GM13977 (cell line): Measurements from ENCODE around the gene JADE1.

ENCODE experiments used
- DNase-seq: peaks from one replicate; pipeline ENCODE4 v3.0.0; 2012; ENCODE audit warnings: low spot score
- CTCF ChIP-seq: IDR thresholded peaks from 2 replicates; pipeline ENCODE4 v1.5.1; 2012; ENCODE audit warnings: mild to moderate bottlenecking, control low read depth; ENCODE audit not compliant: insufficient read depth; ENCODE audit errors: extremely low read depth, missing control alignments
- in situ Hi-C: fragments of 300-500 bp; cut with MboI; formaldehyde crosslinking; loops from one replicate; pipeline ENCODE4 v1.12.0; 2022; ENCODE audit warnings: low sequenced_read_pairs, low pct_unique_long_range_greater_than_20kb, mixed read lengths, inconsistent platforms; ENCODE audit not compliant: unreplicated experiment

The JADE1 gene

GRCh38 chr4:128809477-128810330 is at the start of gene JADE1:
TSS of gene JADE1 (plus strand) at chr4:128809700. CDS start at chr4:128831759, 22,059 bp downstream.
- in situ Hi-C loops = loop anchor here (10.0 to 25.0 kb wide), 2 partner anchors 55 to 622 kb away; no protein-coding TSS in a partner anchor
- DNase-seq = peak; percentile 89
- TF ChIP-seq CTCF = peak; percentile 79

GRCh38 chr4:128766781-128767180 is 42.7 kb upstream of the JADE1 start:
- no peak for DNase-seq
- in situ Hi-C loops = no loop called here
- no peak for TF ChIP-seq CTCF

GRCh38 chr4:128768373-128768996 is 41.0 kb upstream of the JADE1 start:
- no peak for TF ChIP-seq CTCF
- DNase-seq = no peak
- in situ Hi-C loops = no loop called here

- in situ Hi-C loops = no loop called here
- no peak for DNase-seq
- TF ChIP-seq CTCF = no peak
Measured at GRCh38 chr4:128769011-128769410, 40.5 kb upstream of the JADE1 start.

- no peak for DNase-seq
- TF ChIP-seq CTCF = no peak
- in situ Hi-C loops = no loop called here
Measured at GRCh38 chr4:128770807-128771206, 38.7 kb upstream of the JADE1 start.

GRCh38 chr4:128775477-128775876 is 34.0 kb upstream of the JADE1 start:
- TF ChIP-seq CTCF = no peak

More at GRCh38 chr4:128775477-128775876, 34.0 kb upstream of the JADE1 start:
- no peak for DNase-seq
- in situ Hi-C loops = no loop called here
